HepG2 (cell line): ENCODE results near the gene TTC4. TPM values are rescaled to one million over a fixed set of nuclear protein-coding genes. Genes with fewer than 3 reads are reported as not detected.

Experiments
- ARNTL ChIP-seq: sonication (generic); formaldehyde crosslinking; IDR thresholded peaks from 2 replicates; pipeline ENCODE4 v1.4.0; 2020; ENCODE audit warnings: mild to moderate bottlenecking, missing genetic modification reagents
- CEBPB ChIP-seq: IDR thresholded peaks from 2 replicates; pipeline ENCODE4 v1.6.1; 2011; ENCODE audit warnings: low read depth, low read length, improper control_type of control experiment, borderline replicate concordance
- E2F1 ChIP-seq: sonication (generic); formaldehyde crosslinking; IDR thresholded peaks from 2 replicates; pipeline ENCODE4 v1.5.0; 2020; ENCODE audit warnings: missing genetic modification reagents
- EEA1 ChIP-seq: sonication (generic); formaldehyde crosslinking; IDR thresholded peaks from 2 replicates; pipeline ENCODE4 v1.5.1; 2020; ENCODE audit warnings: mild to moderate bottlenecking, missing genetic modification reagents, borderline replicate concordance
- FLYWCH1 ChIP-seq: sonication (generic); formaldehyde crosslinking; IDR thresholded peaks from 2 replicates; pipeline ENCODE4 v1.8.1; 2023; ENCODE audit warnings: mild to moderate bottlenecking, missing genetic modification reagents
- FOXA1 ChIP-seq, 2 experiments: fragments of 450-650 bp in 1 of 2; sonication (generic) in 1 of 2; formaldehyde crosslinking in 1 of 2; IDR thresholded peaks; 2 replicates each; pipeline versions ENCODE4 v1.4.0 to v1.6.1; 2016 to 2020; ENCODE audit warnings: missing genetic modification reagents in 1 of 2
- HMG20A ChIP-seq: IDR thresholded peaks from 2 replicates; pipeline ENCODE4 v1.6.1; 2016; ENCODE audit warnings: borderline replicate concordance
- HMG20B ChIP-seq: conservative IDR thresholded peaks from 2 replicates; pipeline ENCODE4 v1.6.1; 2016; ENCODE audit warnings: missing genetic modification reagents, missing compliant biosample characterization
- MAFG ChIP-seq: sonication (generic); formaldehyde crosslinking; IDR thresholded peaks from 2 replicates; pipeline ENCODE4 v1.5.1; 2020; ENCODE audit warnings: mild to moderate bottlenecking, missing genetic modification reagents
- MEF2D ChIP-seq: sonication (generic); formaldehyde crosslinking; IDR thresholded peaks from 2 replicates; pipeline ENCODE4 v1.5.1; 2020; ENCODE audit warnings: mild to moderate bottlenecking, missing genetic modification reagents
- MTF1 ChIP-seq: sonication (generic); formaldehyde crosslinking; IDR thresholded peaks from 2 replicates; pipeline ENCODE4 v1.5.0; 2020; ENCODE audit warnings: missing genetic modification reagents
- MYC ChIP-seq: sonication (generic); formaldehyde crosslinking; IDR thresholded peaks from 2 replicates; pipeline ENCODE4 v1.9.0; 2021; ENCODE audit warnings: missing genetic modification reagents, borderline replicate concordance
- MYPOP ChIP-seq: sonication (generic); formaldehyde crosslinking; IDR thresholded peaks from 2 replicates; pipeline ENCODE4 v1.8.1; 2023; ENCODE audit warnings: mild to moderate bottlenecking, moderate library complexity, missing genetic modification reagents
- RFXAP ChIP-seq: sonication (generic); formaldehyde crosslinking; IDR thresholded peaks from 2 replicates; pipeline ENCODE4 v1.4.0; 2020; ENCODE audit warnings: missing genetic modification reagents, borderline replicate concordance
- SAP130 ChIP-seq: IDR thresholded peaks from 2 replicates; pipeline ENCODE4 v1.6.1; 2016; ENCODE audit warnings: low read depth
- SP5 ChIP-seq: IDR thresholded peaks from 2 replicates; pipeline ENCODE4 v1.6.1; 2016; ENCODE audit warnings: low read depth, borderline replicate concordance
- YEATS2 ChIP-seq: sonication (generic); formaldehyde crosslinking; IDR thresholded peaks from 2 replicates; pipeline ENCODE4 v1.4.0; 2020; ENCODE audit warnings: missing genetic modification reagents, borderline replicate concordance
- ZBTB14 ChIP-seq: sonication (generic); formaldehyde crosslinking; IDR thresholded peaks from 2 replicates; pipeline ENCODE4 v1.4.0; 2020; ENCODE audit warnings: missing genetic modification reagents
- ZFP37 ChIP-seq: sonication (generic); formaldehyde crosslinking; IDR thresholded peaks from 2 replicates; pipeline ENCODE4 v1.4.0; 2020; ENCODE audit warnings: missing genetic modification reagents, borderline replicate concordance
- ZNF143 ChIP-seq: sonication (generic); formaldehyde crosslinking; IDR thresholded peaks from 2 replicates; pipeline ENCODE4 v1.4.0; 2020; ENCODE audit warnings: missing genetic modification reagents
- ZNF577 ChIP-seq: sonication (generic); formaldehyde crosslinking; IDR thresholded peaks from 2 replicates; pipeline ENCODE4 v1.4.0; 2020; ENCODE audit warnings: mild to moderate bottlenecking, low read depth, missing genetic modification reagents, borderline replicate concordance
- ZNF749 ChIP-seq: sonication (generic); formaldehyde crosslinking; IDR thresholded peaks from 2 replicates; pipeline ENCODE4 v1.8.0; 2022; ENCODE audit warnings: mild to moderate bottlenecking, missing genetic modification reagents, moderate library complexity, borderline replicate concordance
- ZNF761 ChIP-seq: sonication (generic); formaldehyde crosslinking; conservative IDR thresholded peaks from 2 replicates; pipeline ENCODE4 v1.4.0; 2020; ENCODE audit warnings: mild to moderate bottlenecking, missing genetic modification reagents
- ZNF781 ChIP-seq: sonication (generic); formaldehyde crosslinking; IDR thresholded peaks from 2 replicates; pipeline ENCODE4 v1.5.1; 2020; ENCODE audit warnings: borderline replicate concordance, mild to moderate bottlenecking, missing genetic modification reagents; ENCODE audit errors: not compliant biosample characterization
- polyA plus RNA-seq, 8 experiments: library from polyadenylated mRNA; depleted of rRNA in 3 of 8; stranded (reverse) in 7 of 8; unstranded in 1 of 8; fragments of >200 nt; fragmentation: Illumina TruSeq in 4 of 8; extraction: Trizol in 4 of 8; gene quantifications; 2 replicates each; pipeline versions ENCODE4 v1.2.1 to v1.2.3, GENCODE V29; 2011 to 2016; ENCODE audit warnings: low read depth in 4 of 8, missing spikeins in 1 of 8, mixed read lengths in 1 of 8; ENCODE audit not compliant: insufficient read depth in 1 of 8
- total RNA-seq, 5 experiments: library from RNA; depleted of rRNA; stranded (reverse); fragments of >200 nt; fragmentation: Illumina TruSeq; extraction: Trizol; gene quantifications; 2 replicates each; pipeline ENCODE4 v1.2.3, GENCODE V29; 2016; ENCODE audit warnings: low read depth in 1 of 5

The TTC4 gene
- total and polyA plus RNA-seq, 2 of the 13 experiments (the other 11 are each of a cell fraction or from before 2014, with no cell fraction given), result 13.1 to 24.7 TPM

DNA sequence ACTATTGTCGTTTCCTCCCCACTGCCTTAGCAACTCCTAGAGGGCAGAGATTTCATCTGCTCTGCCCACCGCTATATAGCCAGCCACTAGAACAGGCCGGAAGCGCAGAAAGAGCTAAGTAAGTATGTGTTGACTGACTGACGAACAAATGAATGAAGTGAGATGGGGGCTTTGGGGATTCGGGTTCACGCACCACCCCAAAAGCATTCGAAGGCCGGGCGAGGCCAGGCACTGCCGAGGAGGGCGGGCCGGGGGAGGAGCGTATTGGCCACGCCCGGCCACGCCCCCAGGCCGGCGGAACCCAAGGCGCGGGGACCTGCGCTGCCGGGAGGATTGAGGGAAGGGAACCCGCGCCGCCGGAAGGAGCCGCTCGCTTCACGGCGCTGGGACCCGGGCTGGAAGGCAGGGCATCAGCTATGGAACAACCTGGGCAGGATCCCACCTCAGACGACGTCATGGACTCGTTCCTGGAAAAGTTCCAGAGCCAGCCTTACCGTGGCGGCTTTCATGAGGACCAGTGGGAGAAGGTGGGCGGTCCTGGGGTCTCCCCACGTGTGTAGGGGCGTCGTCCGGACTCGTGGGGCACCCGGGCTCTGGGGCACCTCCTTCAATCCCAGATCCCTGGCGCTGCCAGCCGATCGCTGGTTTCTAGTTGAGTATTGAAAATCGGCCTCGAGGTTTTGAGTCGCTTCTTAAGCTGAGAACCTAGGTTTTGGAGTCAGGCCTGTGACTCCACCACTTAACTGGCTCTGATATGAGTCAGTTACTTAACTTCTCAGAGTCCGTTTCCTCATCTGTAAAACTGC is at the start of gene TTC4 (continued):
- TF ChIP-seq MYPOP (CRISPR knock-in tag) (peak; percentile 70; the same call in 1 of the 2 replicates), MYC (CRISPR knock-in tag) (peak; percentile 93; the same call in 1 of the 2 replicates), FOXA1 (IDR thresholded peaks at IDR 0.05) (no peak), FOXA1 (CRISPR knock-in tag; IDR thresholded peaks at IDR 0.05) (peak; percentile 50; the same call in 1 of the 2 replicates), RFXAP (peak; percentile 86; the same call in 1 of the 2 replicates), SP5 (peak; percentile 92), ARNTL (CRISPR knock-in tag) (no peak), MTF1 (CRISPR knock-in tag) (peak; percentile 70; the same call in 1 of the 2 replicates), HMG20A (CRISPR knock-in tag) (peak; percentile 32; the same call in 1 of the 2 replicates), CEBPB (no peak), FLYWCH1 (0 out of 2 replicates have a peak, but pooled peaks have one; percentile 35), ZBTB14 (CRISPR knock-in tag) (no peak), ZNF781 (no peak), MAFG (no peak), HMG20B (CRISPR knock-in tag) (0 out of 2 replicates have a peak, but pooled peaks have one; percentile 21), ZNF749 (CRISPR knock-in tag) (no peak), SAP130 (CRISPR knock-in tag) (peak; percentile 91), ZNF143 (CRISPR knock-in tag) (peak; percentile 60), ZFP37 (CRISPR knock-in tag) (no peak), ZNF577 (CRISPR knock-in tag) (0 out of 2 replicates have a peak, but pooled peaks have one; percentile 60), E2F1 (CRISPR knock-in tag) (no peak), YEATS2 (CRISPR knock-in tag) (peak; percentile 97), MEF2D (CRISPR knock-in tag) (peak; percentile 82), EEA1 (CRISPR knock-in tag) (peak; percentile 47; the same call in 1 of the 2 replicates), ZNF761 (CRISPR knock-in tag) (0 out of 2 replicates have a peak, but pooled peaks have one; percentile 73)
